GM21786 (cell line): ENCODE results near the gene AGAP6.
A peak's percentile ranks its signal among the peaks of the same experiment; 100 is the strongest.
"Not testable (repeated sequence)": the region's sequence is repeated elsewhere in the genome, so short reads cannot be mapped to it uniquely, and the experiment has no call there.

ENCODE experiments used
- ATAC-seq: cut with Tn5 transposase; IDR thresholded peaks from one replicate; pipeline ENCODE4 v1.9.1; 2021; ENCODE audit not compliant: unreplicated experiment

Gene AGAP6

DNA sequence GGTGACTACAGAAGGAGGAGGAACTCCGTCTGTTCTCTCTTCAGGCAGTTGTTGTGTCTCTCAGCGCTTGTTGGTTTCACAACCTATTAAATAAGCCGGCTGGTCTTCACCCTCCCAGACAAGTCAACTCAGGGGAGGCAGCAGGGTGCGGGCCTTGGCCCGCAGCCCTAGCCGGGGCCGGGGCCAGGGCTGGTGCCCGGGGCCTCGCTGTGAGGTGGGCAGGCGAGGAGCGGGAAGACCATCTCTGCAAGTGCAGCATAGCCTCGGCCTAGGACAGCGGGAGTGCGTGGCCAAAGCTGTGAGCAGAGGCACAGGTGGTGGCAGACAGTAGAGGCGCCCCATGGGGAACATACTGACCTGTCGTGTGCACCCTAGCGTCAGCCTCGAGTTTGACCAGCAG, at the start of gene AGAP6:
Gene AGAP6, plus strand, starts transcription at position 31 of the 400 bp plus-strand sequence. Its CDS starts 310 bp downstream, at position 341.
- ATAC-seq = not testable (repeated sequence)

DNA sequence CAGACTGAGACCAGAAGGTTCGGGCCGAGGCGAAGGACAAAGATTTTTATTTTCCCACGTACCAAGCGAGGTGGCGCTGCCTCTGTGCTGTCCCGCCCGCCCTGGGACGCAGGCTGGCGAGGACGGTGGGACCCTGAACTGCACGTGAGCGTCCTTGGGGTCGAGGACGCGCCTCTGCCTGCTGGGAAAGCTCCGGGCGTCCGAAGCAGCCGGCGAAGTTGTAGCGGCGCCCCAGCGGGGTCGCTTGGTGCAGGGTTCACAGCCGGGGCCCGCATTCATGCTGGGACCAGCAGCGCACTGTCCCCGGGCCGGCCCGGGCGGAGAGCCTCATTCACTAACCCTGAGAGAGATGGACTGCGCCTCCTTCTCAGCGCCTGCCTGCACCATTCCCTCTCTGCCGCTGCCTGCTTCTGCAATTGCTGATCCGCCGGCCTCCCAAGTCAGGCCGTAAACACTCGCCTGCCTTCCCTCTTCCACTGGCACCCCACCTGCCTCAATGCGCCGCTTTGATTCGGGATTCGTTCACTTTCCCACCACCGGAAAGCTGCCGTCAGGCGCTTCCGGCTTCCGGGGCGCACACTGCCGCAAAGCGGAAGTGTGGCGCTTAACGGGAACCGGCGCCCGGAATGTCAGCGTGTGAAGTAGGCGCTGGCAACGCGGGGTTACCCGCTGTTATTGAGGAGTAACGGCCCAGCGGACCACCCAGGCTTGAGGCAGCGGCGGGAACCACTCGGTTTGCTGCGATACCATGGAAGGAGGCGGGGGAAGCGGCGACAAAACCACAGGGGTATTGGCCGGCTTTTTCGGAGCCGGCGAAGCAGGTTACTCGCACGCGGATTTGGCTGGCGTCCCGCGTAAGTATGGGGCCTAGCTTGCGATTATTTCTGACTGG, 46.5 kb upstream of the AGAP6 start, which contains the start of the genes PARG and TIMM23B:
Gene PARG, minus strand, starts transcription at position 581 of the 892 bp plus-strand sequence. Its CDS starts 302 bp downstream, at position 279.
Gene TIMM23B, plus strand, starts transcription at position 607 of the 892 bp plus-strand sequence. Its CDS starts 142 bp downstream, at position 749.
- peak; percentile 71 for ATAC-seq

DNA sequence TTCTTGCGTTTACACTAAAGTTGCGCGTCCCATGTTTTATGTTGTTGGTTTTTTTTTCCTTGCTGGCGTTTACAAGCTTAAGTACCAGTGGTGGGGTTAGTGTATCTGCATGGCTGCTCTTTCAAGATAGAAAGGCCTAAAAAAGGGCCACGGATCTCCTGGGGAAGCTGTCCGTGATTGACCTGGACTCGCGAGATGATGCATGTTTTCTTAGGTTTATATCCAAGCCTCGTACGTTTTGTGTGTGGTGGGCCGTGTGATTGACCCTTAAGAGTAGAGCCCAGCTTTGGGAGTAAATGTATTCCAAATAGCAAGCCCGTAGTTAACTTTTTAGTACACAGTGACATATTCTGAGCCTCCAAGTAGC, 45.9 kb upstream of the AGAP6 start:
- peak; percentile 5 for ATAC-seq

DNA sequence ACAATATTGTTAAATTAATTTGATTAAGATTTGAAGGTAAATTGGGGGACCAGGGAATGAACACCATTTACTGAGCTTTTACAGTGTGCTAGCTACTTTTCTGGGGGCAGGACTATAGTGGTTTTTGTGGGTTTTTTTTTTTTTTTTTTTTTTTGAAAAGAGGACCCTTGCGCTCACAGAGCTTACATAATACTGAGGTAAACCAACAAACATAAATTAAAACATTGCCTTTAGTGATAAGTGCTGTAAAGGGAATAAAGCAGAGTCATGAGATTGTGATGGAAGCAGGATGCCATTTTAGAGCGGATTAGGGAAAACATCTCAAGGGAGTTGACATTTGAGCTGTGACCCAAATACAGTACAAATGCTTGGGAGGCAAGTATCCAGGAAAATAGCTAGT, 44.6 kb upstream of the AGAP6 start:
- not testable (repeated sequence) for ATAC-seq

DNA sequence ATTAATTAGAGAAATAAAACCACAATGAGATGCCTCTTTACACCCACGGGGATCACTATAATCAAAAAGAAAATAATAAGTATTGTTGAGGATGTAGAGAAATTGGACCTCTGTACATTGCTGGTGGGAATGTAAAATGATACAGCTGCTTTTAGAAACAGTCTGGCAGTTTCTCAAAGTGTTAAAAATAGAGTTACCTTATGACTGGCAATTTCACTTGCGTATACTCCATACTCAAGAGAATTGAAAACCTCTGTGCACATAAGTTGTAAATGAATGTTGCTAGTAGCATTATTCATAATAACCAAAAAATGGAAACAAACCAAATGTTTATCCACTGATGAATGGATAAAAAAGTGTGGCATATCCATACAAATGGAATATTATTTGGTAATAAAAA, 40.1 kb upstream of the AGAP6 start:
- peak; percentile 91 for ATAC-seq

DNA sequence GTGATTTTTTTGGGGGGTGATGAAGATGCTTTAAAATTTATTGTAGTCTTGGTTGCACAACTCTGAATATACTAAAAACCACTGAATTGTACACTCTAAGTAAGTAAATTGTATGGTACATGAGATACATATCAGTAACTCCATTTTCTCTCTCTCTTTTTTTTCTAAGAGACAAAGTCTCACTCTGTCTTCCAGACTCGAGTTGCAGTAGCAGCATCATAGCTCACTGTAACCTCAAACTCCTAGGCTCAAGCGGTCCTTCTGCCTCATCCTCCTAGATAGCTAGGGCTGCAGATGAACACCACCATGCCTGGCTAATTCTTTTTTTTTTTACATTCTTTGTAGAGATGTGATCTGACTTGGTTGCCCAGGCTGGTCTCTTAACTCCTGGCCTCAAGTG, 39.5 kb upstream of the AGAP6 start:
- ATAC-seq = not testable (repeated sequence)

DNA sequence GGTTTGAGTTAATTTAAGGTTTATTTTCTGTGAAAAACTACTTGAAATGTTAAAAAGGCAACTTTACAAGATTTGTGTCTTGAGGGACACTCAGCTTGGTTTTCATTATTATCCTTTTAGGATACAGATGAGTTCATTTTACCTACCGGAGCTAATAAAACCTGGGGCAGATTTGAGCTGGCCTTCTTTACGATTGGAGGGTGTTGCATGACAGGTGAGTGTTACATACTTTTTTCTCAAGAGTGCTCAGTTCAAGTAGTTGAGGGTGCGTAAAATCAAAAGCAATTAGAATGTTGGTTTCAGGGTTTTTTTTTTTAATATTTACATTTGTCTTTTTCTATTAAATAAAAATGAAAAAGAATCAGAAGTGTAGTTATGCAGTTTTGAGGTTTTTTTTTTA, 36.2 kb upstream of the AGAP6 start:
- ATAC-seq = not testable (repeated sequence)

DNA sequence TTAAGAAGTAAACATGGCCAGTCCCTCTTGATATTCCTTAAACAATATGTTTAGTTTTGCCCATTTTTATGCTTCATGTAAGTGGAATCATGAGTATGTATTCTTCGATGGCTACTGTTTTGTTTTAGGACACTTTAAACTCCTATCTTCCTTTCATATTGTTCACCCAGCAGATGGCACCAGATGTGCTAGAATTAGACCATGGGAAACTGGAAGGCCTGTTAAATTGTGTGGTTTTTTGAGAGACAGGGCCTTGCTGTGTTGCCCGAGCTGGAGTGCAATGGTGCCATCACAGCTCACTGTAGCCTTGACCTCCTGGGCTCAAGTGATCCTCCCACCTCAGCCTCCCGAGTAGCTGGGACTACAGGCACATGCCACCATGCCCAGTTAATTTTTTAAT, 35.1 kb upstream of the AGAP6 start:
- not testable (repeated sequence) for ATAC-seq

DNA sequence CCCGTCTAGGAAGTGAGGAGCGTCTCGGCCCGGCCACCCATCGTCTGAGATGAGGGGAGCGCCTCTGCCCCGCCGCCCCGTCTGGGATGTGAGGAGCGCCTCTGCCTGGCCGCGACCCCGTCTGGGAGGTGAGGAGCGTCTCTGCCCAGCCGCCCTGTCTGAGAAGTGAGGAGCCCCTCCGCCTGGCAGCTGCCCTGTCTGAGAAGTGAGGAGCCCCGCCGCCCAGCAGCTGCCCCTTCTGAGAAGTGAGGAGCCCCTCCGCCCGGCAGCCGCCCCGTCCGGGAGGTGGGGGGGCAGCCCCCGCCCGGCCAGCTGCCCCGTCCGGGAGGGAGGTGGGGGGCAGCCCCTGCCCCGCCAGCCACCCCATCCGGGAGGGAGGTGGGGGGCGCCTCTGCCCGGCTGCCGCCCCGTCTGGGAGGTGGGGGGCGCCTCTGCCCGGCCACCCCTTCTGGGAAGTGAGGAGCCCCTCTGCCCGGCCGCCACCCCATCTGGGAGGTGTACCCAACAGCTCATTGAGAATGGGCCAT, 17.8 kb upstream of the AGAP6 start:
- not testable (repeated sequence) for ATAC-seq

DNA sequence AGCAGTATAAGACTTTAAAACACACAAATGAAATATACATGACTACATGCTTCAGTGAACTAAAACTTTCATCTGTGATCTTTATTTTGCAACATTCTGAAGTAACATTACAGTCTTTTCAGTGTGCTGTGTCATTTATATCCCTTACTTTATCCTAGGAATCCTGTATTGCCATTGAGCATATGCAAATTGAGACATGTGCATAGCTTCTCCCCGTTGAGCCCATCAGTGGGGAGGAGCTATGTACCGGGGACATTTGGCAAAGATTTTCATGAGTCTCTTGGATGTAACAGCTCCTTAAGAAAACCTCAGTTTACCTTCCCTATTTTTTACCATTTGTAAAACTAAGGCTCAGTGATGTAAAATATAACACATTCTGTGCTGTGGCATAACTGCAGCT, 16.7 kb upstream of the AGAP6 start:
- not testable (repeated sequence) for ATAC-seq

DNA sequence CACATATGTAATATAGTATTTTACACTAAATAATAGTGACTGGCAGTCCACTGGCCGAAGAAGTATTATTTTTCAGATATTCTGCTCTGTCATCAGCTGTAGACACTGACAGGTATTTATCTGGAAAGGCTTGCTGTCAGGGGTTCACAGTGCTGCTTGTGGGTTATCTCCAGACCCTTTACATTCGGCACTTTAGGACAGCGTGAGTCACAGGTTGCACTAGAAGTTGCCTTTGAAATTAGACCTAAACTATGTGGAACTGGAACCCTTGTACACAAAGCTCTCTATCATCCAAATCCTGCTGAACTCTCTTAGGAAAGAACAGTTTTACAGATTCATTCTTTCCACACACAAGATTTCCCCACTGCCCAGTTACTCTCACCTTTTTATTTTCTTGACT, 16.1 kb upstream of the AGAP6 start:
- ATAC-seq = not testable (repeated sequence)

DNA sequence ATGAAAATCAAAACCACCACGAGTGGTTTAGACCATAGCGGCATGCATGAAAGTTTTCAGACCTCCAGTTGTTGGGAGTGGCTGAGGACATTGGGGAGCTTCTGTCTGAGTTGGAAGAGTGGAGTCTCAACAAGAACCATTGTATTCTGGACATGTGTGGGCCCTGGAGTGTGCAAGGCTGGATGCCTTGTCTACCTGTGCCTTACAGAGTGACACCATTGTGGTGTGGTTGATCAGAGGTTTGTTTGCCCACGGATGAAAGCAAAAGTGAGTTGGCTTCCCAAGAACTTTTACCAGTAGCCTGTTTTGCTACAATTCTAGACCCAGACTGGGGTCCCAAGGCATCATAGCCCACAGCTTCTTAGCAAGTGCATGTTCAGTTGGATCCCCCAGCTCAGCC, 10.4 kb upstream of the AGAP6 start:
- not testable (repeated sequence) for ATAC-seq

DNA sequence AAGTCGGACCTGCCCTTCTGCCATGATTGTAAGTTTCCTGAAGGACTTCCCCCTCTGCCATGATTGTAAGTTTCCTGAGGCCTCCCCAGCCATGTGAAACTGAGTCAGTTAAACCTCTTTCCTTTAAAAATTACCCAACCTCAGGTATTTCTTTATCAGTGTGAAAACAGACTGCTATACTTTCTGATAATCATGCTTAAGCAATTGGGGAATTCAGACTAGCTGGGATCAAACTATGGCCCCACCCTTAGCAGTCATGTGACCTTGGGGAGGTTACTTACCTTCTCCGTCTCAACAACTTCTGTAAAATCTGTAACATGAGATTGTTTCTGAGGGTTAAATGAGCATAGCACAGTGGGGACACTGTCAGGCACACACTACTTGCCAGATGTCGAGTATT, 999 bp upstream of the AGAP6 start:
- not testable (repeated sequence) for ATAC-seq

DNA sequence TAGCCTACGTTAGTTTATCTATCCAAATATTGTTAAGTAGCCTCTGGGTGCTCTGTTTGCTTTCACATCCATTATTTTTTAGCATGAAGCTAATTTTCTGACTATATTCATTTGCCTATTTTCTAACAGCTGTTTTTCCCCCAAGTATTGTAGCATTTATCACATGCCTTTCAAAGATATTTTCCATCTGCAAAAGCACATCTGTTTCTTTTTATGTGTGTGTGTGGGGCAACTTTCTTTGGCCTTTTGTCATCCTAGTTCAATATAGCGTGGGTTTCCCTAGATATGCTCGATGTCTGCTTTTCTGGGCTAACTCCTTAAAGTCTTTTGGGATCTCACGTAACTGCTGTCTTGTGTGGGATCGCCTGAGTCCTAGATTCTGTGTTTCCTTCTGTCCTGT, 7.1 kb downstream of the AGAP6 start:
- not testable (repeated sequence) for ATAC-seq

DNA sequence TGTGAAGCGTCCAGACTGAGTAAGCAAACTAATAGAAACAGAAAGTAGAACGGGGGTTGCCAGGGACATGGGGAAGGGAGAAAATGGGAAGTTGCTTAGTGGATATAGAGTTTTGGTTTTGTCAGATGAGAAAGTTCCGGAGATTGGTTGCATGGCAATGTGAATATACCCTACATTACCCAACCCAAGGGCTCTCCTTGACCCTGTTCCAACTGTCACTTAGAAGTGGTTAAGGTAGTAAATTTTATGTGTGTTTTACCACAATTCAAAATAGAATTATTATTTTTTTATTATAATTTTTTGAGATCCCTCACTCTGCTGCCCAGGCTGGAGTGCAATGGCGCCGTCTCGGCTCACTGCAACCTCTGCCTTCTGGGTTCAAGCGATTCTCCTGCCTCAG, 25.8 kb downstream of the AGAP6 start:
- not testable (repeated sequence) for ATAC-seq

DNA sequence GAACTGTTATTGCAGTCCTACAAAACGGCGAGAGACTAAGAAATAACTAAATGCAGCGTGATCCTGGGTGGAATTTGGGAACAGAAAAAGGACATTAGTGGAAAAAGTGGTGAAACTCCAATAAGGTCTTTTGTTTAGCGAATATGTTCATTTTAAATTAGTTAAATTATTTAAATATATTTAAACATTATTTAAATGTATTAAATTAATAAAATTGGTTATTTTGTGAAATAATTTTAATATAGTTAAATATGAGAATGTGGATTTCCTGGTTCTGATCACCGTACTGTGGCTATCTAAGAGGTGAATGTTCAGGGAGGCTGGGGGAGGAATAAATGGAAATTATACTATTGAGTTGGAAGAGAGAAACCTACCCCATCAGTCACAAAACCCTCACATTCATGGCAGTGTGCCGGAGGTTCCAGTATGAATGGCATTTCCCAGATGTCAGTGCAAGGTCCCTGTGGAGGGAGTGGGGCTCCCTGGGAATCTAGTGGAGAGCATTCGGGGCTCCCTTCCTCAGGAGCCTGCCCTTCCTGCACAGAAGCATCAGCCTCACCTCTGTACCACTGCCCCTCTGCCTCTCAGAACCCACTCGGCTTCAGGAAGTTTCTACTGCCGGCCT, 27.5 kb downstream of the AGAP6 start:
- not testable (repeated sequence) for ATAC-seq

DNA sequence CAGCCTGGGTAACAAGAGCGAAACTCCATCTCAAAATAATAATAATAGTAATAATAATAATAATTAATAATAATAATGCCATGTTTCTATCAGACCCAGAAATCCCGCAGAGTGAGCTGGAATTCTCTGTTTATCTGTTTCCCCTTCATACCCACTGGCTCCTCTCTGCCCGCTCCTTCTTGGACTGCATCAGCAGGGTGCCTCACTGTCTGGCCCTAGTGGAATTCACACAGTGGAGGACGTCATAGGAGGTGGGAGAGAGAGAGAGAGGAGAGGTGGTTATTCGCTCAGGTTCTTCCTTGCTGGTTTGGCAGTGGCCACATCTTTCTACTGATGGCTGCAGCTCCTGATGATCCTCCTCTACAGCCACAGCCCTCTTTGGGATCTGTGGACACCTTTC, 28.7 kb downstream of the AGAP6 start:
- not testable (repeated sequence) for ATAC-seq

DNA sequence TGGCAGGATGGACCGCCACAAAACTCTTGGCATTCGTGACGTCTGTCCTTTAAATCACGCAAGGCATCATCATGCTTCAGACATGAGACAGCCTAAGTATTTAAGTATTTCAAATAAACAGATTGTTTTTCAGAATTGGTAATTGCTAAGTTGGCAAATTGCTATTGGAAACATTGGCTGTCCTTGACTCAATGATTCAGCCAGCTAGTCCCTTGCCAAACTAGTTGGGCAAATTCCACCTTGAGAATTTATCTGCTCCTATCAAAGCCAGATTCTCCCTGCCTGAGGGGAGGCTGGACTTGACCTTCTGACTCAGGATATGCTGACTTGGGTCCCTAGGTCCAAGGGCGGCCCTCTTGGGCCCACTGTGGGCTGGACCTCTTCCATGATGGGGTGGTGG, 29.4 kb downstream of the AGAP6 start:
- not testable (repeated sequence) for ATAC-seq

DNA sequence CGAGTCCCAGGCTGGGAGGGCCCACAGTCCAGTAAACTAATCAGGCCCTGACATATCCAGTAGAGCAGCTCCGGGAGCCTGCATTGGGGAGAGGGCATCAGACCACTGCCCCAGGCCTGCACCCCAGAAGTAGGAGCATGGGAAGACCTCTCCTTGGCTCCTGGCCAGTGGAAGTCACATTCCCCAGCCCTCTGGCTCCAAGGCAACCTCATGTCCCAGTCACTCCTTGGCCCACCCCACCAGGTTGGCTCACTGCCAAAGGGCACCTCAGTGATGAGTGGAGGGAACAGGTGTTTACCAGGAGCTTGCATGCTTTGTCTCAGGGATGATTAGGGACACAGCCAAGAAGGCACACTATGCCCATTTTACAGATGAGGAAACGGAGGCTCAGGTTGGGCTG, 31.1 kb downstream of the AGAP6 start:
- ATAC-seq = not testable (repeated sequence)

DNA sequence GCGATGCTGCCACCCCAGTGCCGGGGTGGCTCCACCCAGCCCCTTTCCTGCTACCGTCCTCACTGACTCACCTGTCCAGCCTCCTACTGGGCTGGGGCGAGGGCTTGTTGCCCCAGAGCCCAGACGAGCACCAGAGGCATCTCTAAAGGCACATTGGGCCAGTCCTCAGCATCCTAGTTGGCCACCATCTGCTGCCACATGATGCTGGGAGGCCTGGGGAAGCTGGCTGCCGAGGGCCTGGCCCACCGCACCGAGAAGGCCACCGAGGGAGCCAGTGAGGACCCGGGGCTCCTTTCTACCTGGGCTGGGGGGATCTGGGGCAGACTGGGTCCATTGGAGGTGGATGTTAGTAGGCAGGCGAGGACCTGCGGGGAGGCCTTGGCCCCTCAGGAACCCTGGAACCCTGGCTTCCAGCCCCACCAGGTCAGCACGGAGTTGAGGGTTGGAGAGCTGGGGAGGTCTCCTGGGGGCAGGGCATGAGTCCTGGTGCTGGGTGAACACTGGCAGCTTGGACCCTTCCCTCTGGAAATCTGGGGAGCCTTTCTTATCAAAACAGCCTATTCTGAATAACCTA, 32.3 kb downstream of the AGAP6 start:
- not testable (repeated sequence) for ATAC-seq

DNA sequence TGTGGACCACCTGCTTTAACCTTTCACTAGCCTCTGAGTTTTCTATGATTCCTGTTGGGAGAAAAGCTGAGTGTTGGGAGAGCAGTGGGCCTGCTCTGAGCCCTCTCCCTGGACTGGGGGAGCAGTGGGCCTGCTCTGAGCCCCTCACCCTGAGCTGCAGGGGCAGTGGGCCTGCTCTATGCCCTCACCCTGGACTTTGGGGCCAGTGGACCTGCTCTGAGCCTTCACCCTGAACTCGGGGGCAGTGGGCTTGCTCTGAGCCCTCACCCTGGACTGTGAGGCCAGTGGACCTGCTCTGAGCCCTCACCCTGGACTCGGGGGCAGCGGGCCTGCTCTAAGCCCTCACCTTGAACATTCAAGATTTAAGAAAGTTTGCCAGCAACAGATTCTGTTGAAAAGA, 33.4 kb downstream of the AGAP6 start:
- ATAC-seq = no peak
